ENCODE measurements around the gene SLC26A11.

DNA sequence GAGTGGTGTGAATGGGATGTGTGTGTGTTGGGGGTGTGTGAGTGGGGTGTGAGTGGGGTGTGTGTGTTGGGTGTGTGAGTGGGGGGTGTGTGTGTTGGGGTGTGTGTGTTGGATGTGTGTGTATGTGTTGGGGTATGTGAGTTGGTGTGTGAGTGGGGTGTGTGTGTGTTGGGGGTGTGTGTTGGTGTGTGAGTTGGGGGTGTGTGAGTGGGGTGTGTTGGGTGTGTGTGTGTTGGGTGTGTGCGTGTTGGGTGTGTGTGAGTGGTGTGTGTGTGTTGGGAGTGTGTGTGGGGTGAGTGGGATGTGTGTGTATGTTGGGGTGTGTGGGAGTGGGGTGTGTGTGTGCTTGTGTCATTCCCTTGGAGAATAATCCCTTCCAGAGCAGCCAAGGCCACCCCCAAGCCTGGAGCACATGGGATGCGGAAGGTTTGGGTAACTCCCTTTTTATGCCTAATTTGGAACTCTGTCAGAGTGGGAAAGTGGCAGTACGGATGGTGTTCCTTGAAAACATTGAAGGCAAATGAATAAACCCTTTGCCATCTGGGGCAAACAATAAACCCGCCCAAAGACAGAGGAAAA is 54.7 kb downstream of the SLC26A11 start:
- TF ChIP-seq EZH2 (IDR thresholded peaks at IDR 0.05; ENCODE audit: insufficient read depth, poor library complexity, severe bottlenecking) (no peak), EZH2phosphoT487 (IDR thresholded peaks at IDR 0.05; ENCODE audit: insufficient read depth, low read depth) (no peak)
